Tongue (tissue), 2 donors: ENCODE measurements around the gene S100A10. TPM values are rescaled to one million over a fixed set of nuclear protein-coding genes. Genes with fewer than 3 reads are reported as not detected.

ENCODE experiments used
- DNase-seq: peaks from one replicate; pipeline ENCODE4 v3.0.0-alpha.2; 2015
- total RNA-seq: library from RNA; depleted of rRNA; stranded (reverse); fragments of >200 nt; gene quantifications from one replicate; pipeline ENCODE4 v1.2.3, GENCODE V29; 2014

The S100A10 gene
- total RNA-seq, 1 donor from 2014 or later = 105 TPM

- DNase-seq = no peak
Measured at GRCh38 chr1:151986501-151987190, 7.0 kb downstream of the S100A10 start.

GRCh38 chr1:151985768-151986167 is 7.9 kb downstream of the S100A10 start:
- no peak for DNase-seq

GRCh38 chr1:151985270-151985669 is 8.4 kb downstream of the S100A10 start:
- DNase-seq = no peak

GRCh38 chr1:151984313-151984956 is 9.2 kb downstream of the S100A10 start:
- no peak for DNase-seq

- DNase-seq = no peak
Measured at GRCh38 chr1:151982300-151983005, 11.2 kb downstream of the S100A10 start.

GRCh38 chr1:151981178-151981525 is 12.5 kb downstream of the S100A10 start:
- no peak for DNase-seq

- no peak for DNase-seq
Measured at GRCh38 chr1:151980287-151981177, 13.1 kb downstream of the S100A10 start.

GRCh38 chr1:151978922-151979321 is 14.7 kb downstream of the S100A10 start:
- no peak for DNase-seq

GRCh38 chr1:151977662-151978230 is 15.9 kb downstream of the S100A10 start:
- no peak for DNase-seq

GRCh38 chr1:151976858-151977257 is 16.8 kb downstream of the S100A10 start:
- no peak for DNase-seq

- DNase-seq = no peak
Measured at GRCh38 chr1:151976015-151976343, 17.7 kb downstream of the S100A10 start.

GRCh38 chr1:151975311-151976014 is 18.2 kb downstream of the S100A10 start:
- no peak for DNase-seq

- DNase-seq = no peak
Measured at GRCh38 chr1:151972542-151973248, 21.0 kb downstream of the S100A10 start.

GRCh38 chr1:151970626-151971025 is 23.0 kb downstream of the S100A10 start:
- DNase-seq = no peak

- no peak for DNase-seq
Measured at GRCh38 chr1:151970128-151970527, 23.5 kb downstream of the S100A10 start.

GRCh38 chr1:151968791-151969399 is 24.8 kb downstream of the S100A10 start:
- no peak for DNase-seq

GRCh38 chr1:151968058-151968457 is 25.6 kb downstream of the S100A10 start:
- no peak for DNase-seq

GRCh38 chr1:151967091-151967490 is 26.6 kb downstream of the S100A10 start:
- DNase-seq = no peak

- DNase-seq = no peak
Measured at GRCh38 chr1:151966061-151966460, 27.6 kb downstream of the S100A10 start.

GRCh38 chr1:151964510-151964909 is 29.1 kb downstream of the S100A10 start:
- no peak for DNase-seq
